Activated CD4-positive, CD25-positive, alpha-beta regulatory T cell treated with anti-CD3 and anti-CD28 coated beads, Interleukin-2, amount 50 U/mL, for 24 hours (primary cell): ENCODE measurements around the gene SPATA17.

Experiments
- ATAC-seq, 2 donors: fragments of 150-1000 bp; cut with Tn5 transposase; one replicate each; pipeline ENCODE4 v1.10.0; 2021; ENCODE audit warnings: mild to moderate bottlenecking in 1 of 2, moderate library complexity in 1 of 2

SPATA17 gene

DNA sequence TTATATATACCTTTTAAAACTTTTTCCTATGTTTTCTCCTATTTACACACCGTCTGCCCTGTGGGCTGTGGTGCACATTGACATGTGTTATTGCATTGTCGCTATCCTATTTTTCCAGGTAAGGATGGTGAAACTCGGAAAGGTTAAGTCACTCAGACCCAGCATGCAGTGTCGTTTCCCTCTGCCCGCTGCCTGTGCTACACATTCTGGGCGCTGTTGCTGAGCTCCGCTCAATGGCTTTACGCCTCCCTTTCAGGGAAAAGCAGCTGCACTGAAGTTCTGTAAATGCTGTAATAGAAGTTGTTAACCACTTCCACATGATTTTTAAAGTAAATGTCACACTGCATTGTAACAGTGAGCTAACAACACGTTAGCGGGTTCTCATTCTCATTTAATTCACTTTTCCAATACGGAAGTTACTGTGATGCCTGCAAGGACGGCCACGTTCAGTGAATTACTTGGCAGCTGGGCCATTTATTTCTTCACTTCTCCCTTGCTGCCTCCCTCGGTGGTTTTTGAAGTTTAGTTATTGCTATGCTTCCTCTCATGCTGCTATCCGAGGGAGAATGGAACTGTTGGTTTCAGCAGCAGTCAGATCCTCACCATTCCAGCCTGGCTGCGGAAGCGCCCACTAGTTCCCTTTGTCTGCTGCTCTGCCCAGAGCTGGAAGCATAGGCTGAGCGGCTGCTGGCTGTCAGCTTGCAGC is 288.7 kb downstream of the SPATA17 start:
- ATAC-seq: no peak
